CD4-positive, alpha-beta T cell (primary cell): Measurements from ENCODE around the gene COQ7. TPM values are rescaled to one million over a fixed set of nuclear protein-coding genes. Genes with fewer than 3 reads are reported as not detected.

ENCODE experiments used
- ATAC-seq: fragments of 200-7000 bp; cut with Tn5 transposase; one replicate; pipeline ENCODE4 v1.10.0; 2022; ENCODE audit warnings: mild to moderate bottlenecking; ENCODE audit not compliant: poor library complexity
- CTCF ChIA-PET: fragments of 350-600 bp; sonication (Branson Sonifier 250); formaldehyde crosslinking; loops from one replicate; lab custom pipeline; 2021; ENCODE audit warnings: antibody characterized with exemption, inconsistent platforms; lab: Charles Lee
- POLR2A ChIA-PET: fragments of 350-600 bp; sonication (Branson Sonifier 250); formaldehyde crosslinking; loops from one replicate; lab custom pipeline; 2021; ENCODE audit warnings: antibody characterized with exemption, inconsistent platforms; lab: Charles Lee
- DNase-seq, 14 experiments: peaks; one replicate each; pipeline ENCODE4 v3.0.0-alpha.2; 2013 to 2020; ENCODE audit warnings: mixed read lengths in 2 of 14
- H3K27ac ChIP-seq, 2 donors: one replicate each; pipeline versions ENCODE4 v1.5.1 to v1.7.0; 2013; ENCODE audit warnings: low read length in 2 of 2, low read depth in 1 of 2, mild to moderate bottlenecking in 1 of 2
- H3K27me3 ChIP-seq, 2 experiments: 1 replicate in 1 of 2; 2 replicates in 1 of 2; pipeline versions ENCODE4 v1.6.1 to v1.7.0; 2013; ENCODE audit warnings: low read length in 2 of 2, control low read depth in 1 of 2, mild to moderate bottlenecking in 1 of 2, moderate library complexity in 1 of 2; ENCODE audit not compliant: insufficient read depth in 2 of 2, control insufficient read depth in 1 of 2
- H3K36me3 ChIP-seq: one replicate; pipeline ENCODE4 v1.6.1; 2013; ENCODE audit warnings: low read length, control low read depth; ENCODE audit not compliant: insufficient read depth
- H3K4me1 ChIP-seq: one replicate; pipeline ENCODE4 v1.6.1; 2013; ENCODE audit warnings: low read length, control low read depth; ENCODE audit not compliant: insufficient read depth
- H3K4me3 ChIP-seq: one replicate; pipeline ENCODE4 v1.5.1; 2013; ENCODE audit warnings: mild to moderate bottlenecking, low read length, moderate library complexity
- H3K9me3 ChIP-seq, 2 experiments: 1 replicate in 1 of 2; 2 replicates in 1 of 2; pipeline versions ENCODE4 v1.6.1 to v1.7.0; 2013; ENCODE audit warnings: low read length in 2 of 2, mild to moderate bottlenecking in 2 of 2, control low read depth in 1 of 2, moderate library complexity in 1 of 2; ENCODE audit not compliant: control insufficient read depth in 1 of 2, insufficient read depth in 1 of 2
- H3K27ac Mint-ChIP-seq: one replicate; pipeline ENCODE4 v1.8.0; 2020; ENCODE audit warnings: mixed read lengths
- H3K27me3 Mint-ChIP-seq: one replicate; pipeline ENCODE4 v1.8.0; 2021; ENCODE audit warnings: mixed read lengths
- H3K36me3 Mint-ChIP-seq: one replicate; pipeline ENCODE4 v1.8.0; 2021; ENCODE audit warnings: low read depth, mixed read lengths
- H3K4me1 Mint-ChIP-seq: one replicate; pipeline ENCODE4 v1.8.0; 2021; ENCODE audit warnings: low read depth, mixed read lengths
- H3K4me3 Mint-ChIP-seq: one replicate; pipeline ENCODE4 v1.8.0; 2020; ENCODE audit warnings: mild to moderate bottlenecking, mixed read lengths
- H3K9me3 Mint-ChIP-seq: one replicate; pipeline ENCODE4 v1.8.0; 2020; ENCODE audit warnings: mixed read lengths
- CTCF ChIP-seq: fragments of 200-600 bp; IDR thresholded peaks from one replicate; pipeline ENCODE4 v1.8.0; 2022; ENCODE audit warnings: antibody characterized with exemption, mild to moderate bottlenecking
- intact Hi-C, 2 experiments: fragments of 100-400 bp; cut with DNase I in 1 of 2; cut with micrococcal nuclease in 1 of 2; formaldehyde crosslinking; loops; one replicate each; pipeline versions ENCODE4 v1.15.1 to v1.9.0; 2023 to 2025; cut with DNase I, micrococcal nuclease
- total RNA-seq, 174 experiments: library from RNA in 2 of 174; stranded (reverse) in 2 of 174; gene quantifications; one replicate each; pipeline ENCODE4 v1.2.3 and lab custom pipeline; 2021 to 2026

Gene COQ7
- total RNA-seq, 2 experiments from 2014 or later: 7.9 to 9.1 TPM

GRCh38 chr16:19106625-19107020, 39.2 kb downstream of the COQ7 start:
- no peak overlapping the region for H3K4me3 ChIP-seq
- peaks cover 0 to 4% of the 10 kb centered on the region in 2 experiments for H3K27me3 ChIP-seq
- Mint-ChIP-seq H3K27ac (no peak overlapping the region), H3K27me3 (peaks cover 33% of the 10 kb centered on the region), H3K4me1 (no peaks in the 10 kb centered on the region), H3K36me3 (no peaks in the 10 kb centered on the region), H3K9me3 (no peaks in the 10 kb centered on the region), H3K4me3 (no peak overlapping the region)
- no peak overlapping the region for H3K27ac ChIP-seq
- no peaks in the 10 kb centered on the region for H3K36me3 ChIP-seq
- intact Hi-C loops: no loop called here
- no peaks in the 10 kb centered on the region for H3K4me1 ChIP-seq
- ATAC-seq (no peak), DNase-seq (no peak)
- H3K9me3 ChIP-seq: no peaks in the 10 kb centered on the region
- CTCF ChIA-PET: no interaction called here
- POLR2A ChIA-PET: no interaction called here
- no peak for TF ChIP-seq CTCF

DNA sequence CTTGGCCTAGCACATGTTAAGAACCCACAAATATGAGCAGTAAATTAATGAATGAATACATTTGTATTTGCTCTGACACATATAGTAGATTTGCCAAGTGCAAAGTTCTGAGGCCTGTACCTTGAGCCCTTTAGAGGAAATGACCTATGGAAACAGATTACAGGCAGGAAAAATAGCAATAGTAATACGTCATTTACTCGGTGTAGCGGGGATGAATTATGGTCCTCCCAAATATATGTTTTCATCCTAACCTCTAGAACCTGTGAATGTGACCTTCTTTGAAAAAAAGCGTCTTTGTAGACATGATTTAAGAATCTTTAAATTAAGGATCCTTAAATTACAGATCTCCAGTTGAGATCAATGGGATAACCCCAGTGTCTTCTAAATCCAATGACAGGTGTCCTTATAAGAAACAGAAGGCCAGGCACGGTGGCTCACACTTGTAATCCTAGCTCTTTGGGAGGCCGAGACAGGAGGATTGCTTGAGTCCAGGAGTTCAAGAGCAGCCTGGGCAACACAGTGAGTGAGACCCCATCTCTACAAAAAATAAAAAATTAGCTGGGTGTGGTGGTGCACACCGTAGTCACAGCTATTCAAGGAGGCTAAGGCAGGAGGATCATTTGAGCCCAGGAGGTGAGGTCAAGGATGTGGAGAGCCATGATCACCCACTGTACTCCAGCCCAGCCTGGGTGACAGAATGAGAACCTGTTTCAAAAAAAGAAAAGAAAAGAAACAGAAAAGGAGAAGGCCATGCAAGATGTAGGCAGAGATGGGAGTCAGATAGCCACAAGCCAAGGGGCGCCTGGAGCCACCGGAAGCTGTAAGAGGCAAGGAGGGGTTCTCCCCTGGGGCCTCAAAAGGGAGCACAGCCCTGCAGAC, 41.2 kb downstream of the COQ7 start:
- H3K4me3 Mint-ChIP-seq: no peak overlapping the region
- DNase-seq (no peak), ATAC-seq (no peak)
- Histone ChIP-seq H3K4me1 (peaks cover 4% of the 10 kb centered on the region), H3K27ac (no peak overlapping the region), H3K4me3 (no peak overlapping the region), H3K27me3 (peaks cover 3 to 7% of the 10 kb centered on the region in 2 experiments), H3K36me3 (no peaks in the 10 kb centered on the region), H3K9me3 (peaks cover 0 to 3% of the 10 kb centered on the region in 2 experiments)
- ChIA-PET CTCF (no interaction called here), POLR2A (no interaction called here)
- no peak for TF ChIP-seq CTCF
- peaks cover 50% of the 10 kb centered on the region for H3K27me3 Mint-ChIP-seq
- H3K36me3 Mint-ChIP-seq: no peaks in the 10 kb centered on the region
- H3K4me1 Mint-ChIP-seq: no peaks in the 10 kb centered on the region
- intact Hi-C loops: no loop called here
- no peak overlapping the region for H3K27ac Mint-ChIP-seq
- no peaks in the 10 kb centered on the region for H3K9me3 Mint-ChIP-seq

DNA sequence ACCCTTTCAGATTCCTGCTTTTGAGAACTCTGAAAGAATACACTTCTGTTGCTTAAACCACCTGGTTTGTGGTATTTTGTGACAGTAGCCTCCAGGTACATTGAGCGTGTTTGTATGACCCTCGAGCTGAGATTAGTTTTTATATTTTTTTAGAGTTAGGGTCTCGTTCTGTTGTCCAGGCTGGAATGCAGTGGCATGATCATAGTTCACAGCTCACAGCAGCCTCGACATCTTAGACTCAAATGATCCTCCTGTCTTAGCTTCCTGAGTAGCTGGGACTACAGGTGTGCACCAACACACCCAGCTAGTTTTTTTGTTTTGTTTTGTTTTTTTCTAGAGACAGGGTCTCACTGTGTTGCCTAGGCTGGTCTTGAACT, 41.9 kb downstream of the COQ7 start:
- Mint-ChIP-seq H3K4me3 (no peak overlapping the region), H3K36me3 (no peaks in the 10 kb centered on the region), H3K9me3 (no peaks in the 10 kb centered on the region), H3K4me1 (no peaks in the 10 kb centered on the region), H3K27me3 (peaks cover 50% of the 10 kb centered on the region), H3K27ac (no peak overlapping the region)
- DNase-seq (no peak), ATAC-seq (no peak)
- no peak for TF ChIP-seq CTCF
- intact Hi-C loops: no loop called here
- Histone ChIP-seq H3K4me1 (peaks cover 7% of the 10 kb centered on the region), H3K9me3 (peaks cover 0 to 5% of the 10 kb centered on the region in 2 experiments), H3K36me3 (no peaks in the 10 kb centered on the region), H3K27ac (no peak overlapping the region), H3K27me3 (peaks cover 5 to 9% of the 10 kb centered on the region in 2 experiments), H3K4me3 (no peak overlapping the region)
- POLR2A ChIA-PET: no interaction called here
- CTCF ChIA-PET: no interaction called here
